GM12801 (cell line): ENCODE results near the gene EBF3.

Experiments used
- CTCF ChIP-seq: IDR thresholded peaks from one replicate; pipeline ENCODE4 v1.5.1; 2011; ENCODE audit warnings: control low read depth; ENCODE audit not compliant: insufficient read length; ENCODE audit errors: extremely low read depth

The EBF3 gene

DNA sequence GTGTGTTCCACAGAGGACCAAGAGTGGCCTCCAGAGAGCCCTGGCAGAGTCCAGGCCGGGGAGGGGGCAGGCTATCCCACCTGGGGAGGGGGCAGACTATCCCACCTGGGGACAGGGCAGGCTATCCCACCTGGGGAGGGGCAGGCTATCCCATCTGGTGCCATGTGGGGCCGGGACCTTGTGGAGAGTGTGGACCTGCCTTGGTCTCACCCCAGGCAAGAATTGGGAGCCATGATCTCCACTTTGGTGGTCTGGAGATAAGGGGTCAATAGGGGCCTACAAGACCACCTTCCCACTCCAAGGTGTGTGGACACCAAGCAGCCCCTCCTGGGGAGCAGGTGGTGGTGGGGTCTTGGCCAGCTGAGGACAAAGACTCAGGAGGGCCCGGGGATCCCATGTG, 138.2 kb downstream of the EBF3 start:
- no peak for TF ChIP-seq CTCF

DNA sequence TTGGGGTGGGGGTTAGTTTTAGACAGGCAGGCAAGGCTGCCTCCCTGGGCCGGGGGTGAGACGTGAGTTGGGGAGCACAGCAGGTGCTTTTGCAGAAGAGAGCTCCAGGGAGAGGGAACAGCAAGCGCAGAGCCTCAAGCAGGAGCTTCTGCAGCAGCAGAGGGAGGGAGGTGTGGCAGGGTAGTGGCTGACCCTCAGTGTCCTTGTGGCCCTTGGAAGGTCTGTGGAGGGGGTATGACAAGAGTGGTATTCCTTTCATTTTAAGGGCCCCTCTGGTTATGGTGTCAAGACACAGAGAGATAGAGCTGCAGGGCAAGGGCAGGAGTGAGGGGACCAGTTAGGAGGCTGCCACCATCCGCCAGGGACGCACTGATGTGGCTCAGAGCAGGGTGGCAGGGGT, 138.9 kb downstream of the EBF3 start:
- no peak for TF ChIP-seq CTCF

DNA sequence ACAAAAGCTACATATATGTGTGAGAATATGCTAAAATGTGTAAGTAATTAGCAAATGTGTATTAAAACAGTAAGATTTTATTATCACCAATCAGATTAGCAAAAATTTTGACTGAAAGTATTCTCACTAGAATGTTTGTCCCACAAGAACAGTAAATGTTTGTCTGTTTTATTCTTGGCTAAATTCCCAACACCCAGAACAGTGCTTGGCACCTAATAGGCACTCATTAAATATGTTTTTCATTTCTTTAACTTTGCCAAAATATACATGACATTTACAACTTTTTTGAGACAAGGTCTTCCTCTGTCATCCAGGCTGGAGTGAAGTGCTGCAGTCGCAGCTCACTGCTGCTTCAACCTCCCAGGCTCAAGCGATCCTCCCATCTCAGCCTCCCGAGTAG, 143.6 kb downstream of the EBF3 start:
- TF ChIP-seq CTCF: no peak

GRCh38 chr10:129816656-129817045, 147.4 kb downstream of the EBF3 start:
- no peak for TF ChIP-seq CTCF

DNA sequence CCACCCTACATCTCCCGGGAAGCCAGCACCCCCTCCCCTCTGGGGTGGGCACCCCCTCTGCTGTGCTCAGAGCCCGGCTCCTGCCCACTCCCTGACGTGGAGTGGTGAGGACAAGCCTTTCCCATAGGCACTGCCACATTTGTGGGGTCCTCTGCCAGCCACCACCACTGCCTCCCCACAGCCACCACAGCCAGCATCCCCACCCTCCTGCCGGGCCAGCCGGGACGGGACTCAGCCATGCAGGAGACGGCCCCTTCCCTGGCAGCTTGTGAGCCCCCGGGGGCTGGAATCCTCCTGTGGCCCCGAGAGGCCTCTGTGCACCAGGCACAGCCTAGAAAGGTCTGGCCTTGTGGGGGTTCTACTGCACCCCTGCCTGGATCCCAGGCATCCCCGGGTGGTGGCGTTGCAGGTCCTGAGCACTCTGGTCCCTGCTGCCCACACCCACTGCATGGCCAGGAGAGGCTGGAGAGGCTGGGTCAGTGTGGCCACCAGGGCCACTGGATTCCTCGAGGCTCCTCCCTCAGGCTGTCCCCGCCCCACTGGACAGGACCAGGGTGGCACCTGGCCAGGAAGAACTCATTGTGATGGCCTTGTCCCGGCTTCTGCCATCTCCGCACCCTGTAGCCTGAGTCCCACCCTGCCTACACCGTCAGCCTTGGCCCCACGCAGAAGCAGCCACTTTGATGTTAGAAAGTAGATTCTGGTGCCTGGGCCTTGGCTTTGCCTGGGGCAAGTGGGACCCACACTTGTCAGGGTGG, 148.0 kb downstream of the EBF3 start:
- no peak for TF ChIP-seq CTCF

- no peak for TF ChIP-seq CTCF
Observed at GRCh38 chr10:129814681-129815646, 149.1 kb downstream of the EBF3 start.

DNA sequence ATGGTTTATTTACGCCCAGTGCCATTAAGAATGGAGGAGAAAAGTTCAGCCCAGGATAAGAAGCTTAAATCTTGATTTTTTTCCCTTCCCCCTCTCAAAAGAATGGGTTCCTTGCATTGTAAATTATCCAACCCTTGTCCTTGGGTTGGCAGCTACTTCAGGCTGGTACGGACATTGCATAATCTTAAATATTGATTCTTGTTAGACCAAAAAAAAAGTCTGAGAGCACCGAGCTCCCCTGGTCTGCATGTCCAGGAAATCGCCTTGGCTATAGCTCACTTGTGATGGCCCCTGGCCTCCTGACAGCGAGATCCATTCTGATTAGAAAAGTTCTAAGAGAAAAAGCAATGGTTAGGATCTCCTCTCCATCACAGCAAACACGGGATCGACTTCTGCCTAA, 151.7 kb downstream of the EBF3 start:
- TF ChIP-seq CTCF: no peak
